ENCODE measurements around the gene MAD2L2.

Gene MAD2L2

DNA sequence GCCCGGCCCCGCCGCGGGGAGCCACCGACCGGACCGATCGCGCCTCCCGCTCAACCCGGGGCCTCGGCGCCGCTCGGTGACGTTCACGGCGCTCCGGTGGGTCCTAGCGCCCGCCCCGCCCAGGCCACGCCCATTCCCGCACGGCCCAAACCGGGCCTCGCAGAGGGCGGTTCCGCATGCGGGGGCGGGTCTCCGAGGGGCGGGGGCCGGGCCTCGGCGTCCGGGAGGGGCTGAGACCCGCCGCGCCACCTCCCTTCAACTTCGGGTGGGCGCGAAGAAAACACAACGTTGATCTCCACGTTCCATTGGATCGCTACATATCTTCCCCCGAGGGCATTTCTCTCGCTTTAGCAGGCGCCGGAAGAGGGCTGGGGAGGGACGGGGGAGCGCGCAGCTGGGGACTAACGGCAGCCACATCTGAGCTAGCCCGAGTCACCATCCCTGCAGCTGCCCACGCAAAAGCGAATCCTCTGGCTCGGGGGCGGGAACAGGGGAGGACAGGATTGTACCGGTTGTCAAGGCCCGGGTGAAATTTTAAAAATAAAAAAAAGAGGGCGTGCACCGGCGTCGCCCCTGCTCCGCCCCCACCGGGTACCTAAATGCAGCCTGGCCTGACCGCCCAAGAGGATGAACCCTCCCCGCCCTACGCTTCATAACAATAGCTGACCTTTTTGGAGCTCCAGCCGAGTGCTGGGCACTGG, at the start of gene MAD2L2:
TSS of gene MAD2L2 (minus strand) at position 78 of the 701 bp plus-strand sequence. CDS start 547 bp downstream, outside the sequence.
- no peaks in the 10 kb centered on the region for H4K20me1 ChIP-seq (ENCODE audit: low read depth, low read length)
- H3K27ac ChIP-seq (ENCODE audit: low read depth, low read length), result peak within 1 kb of the TSS; percentile 73
- TF ChIP-seq, protein P1, sequence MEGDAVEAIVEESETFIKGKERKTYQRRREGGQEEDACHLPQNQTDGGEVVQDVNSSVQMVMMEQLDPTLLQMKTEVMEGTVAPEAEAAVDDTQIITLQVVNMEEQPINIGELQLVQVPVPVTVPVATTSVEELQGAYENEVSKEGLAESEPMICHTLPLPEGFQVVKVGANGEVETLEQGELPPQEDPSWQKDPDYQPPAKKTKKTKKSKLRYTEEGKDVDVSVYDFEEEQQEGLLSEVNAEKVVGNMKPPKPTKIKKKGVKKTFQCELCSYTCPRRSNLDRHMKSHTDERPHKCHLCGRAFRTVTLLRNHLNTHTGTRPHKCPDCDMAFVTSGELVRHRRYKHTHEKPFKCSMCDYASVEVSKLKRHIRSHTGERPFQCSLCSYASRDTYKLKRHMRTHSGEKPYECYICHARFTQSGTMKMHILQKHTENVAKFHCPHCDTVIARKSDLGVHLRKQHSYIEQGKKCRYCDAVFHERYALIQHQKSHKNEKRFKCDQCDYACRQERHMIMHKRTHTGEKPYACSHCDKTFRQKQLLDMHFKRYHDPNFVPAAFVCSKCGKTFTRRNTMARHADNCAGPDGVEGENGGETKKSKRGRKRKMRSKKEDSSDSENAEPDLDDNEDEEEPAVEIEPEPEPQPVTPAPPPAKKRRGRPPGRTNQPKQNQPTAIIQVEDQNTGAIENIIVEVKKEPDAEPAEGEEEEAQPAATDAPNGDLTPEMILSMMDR (IDR thresholded peaks at IDR 0.05; ENCODE audit: insufficient read depth, low read length, poor library complexity, severe bottlenecking), result no peak
- no peak for TF ChIP-seq EZH2phosphoT487 (conservative IDR thresholded peaks at IDR 0.05; ENCODE audit: low read length)
- H2AFZ ChIP-seq (ENCODE audit: low read depth, low read length, severe bottlenecking), result peak within 1 kb of the TSS; percentile 98
- H3K4me2 ChIP-seq (ENCODE audit: low read depth, low read length, poor library complexity, severe bottlenecking), result peak within 1 kb of the TSS; percentile 83
- no peaks in the 10 kb centered on the region for H3K9me3 ChIP-seq (ENCODE audit: insufficient read depth, low read length)
- H3K36me3 ChIP-seq (ENCODE audit: low read length), result no peaks in the 10 kb centered on the region
- no peaks in the 10 kb centered on the region for H3K27me3 ChIP-seq (ENCODE audit: low read length)
- H3K9me2 ChIP-seq (replicated peaks; ENCODE audit: insufficient read depth, low read length), result no peaks in the 10 kb centered on the region
- H3K4me3 ChIP-seq (ENCODE audit: insufficient read depth, low read length, poor library complexity, severe bottlenecking), result peak within 1 kb of the TSS; percentile 92
- H3K9ac ChIP-seq (ENCODE audit: low read length), result peak within 1 kb of the TSS; percentile 83
- H3F3A ChIP-seq (ENCODE audit: insufficient read depth), result no peaks in the 10 kb centered on the region
- no peaks in the 10 kb centered on the region for H3K79me2 ChIP-seq (ENCODE audit: insufficient read depth, low read length)

DNA sequence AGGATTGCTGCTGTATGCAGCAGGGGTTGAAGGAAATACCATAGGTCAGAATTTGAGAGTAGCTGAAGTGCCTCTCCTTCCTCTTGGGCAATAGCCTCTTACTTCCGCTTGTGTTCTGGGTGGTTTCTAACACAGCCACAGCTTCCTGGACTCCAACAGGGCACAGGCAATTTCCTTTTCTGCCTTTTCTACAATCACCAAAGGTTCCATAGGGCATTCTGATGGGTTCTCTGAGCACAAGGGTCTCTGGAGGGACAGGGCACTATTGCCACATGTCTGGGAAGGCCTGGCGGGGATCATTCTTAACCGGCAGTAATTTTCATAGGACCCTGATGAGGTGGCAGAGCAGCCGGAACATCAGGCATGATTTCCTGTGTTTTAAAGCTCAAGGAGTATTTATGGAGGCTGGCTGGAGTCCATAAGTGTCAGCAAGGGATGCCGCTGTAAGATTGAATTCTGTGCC, 49.5 kb upstream of the MAD2L2 start:
- H3K79me2 ChIP-seq (ENCODE audit: insufficient read depth, low read length), result no peaks in the 10 kb centered on the region
- H3F3A ChIP-seq (ENCODE audit: insufficient read depth), result no peaks in the 10 kb centered on the region
- H3K9ac ChIP-seq (ENCODE audit: low read length), result no peak overlapping the region
- H2AFZ ChIP-seq (ENCODE audit: low read depth, low read length, severe bottlenecking), result peak overlapping the region; percentile 48
- TF ChIP-seq, protein P1 (IDR thresholded peaks at IDR 0.05; ENCODE audit: insufficient read depth, low read length, poor library complexity, severe bottlenecking), result no peak
- no peak for TF ChIP-seq EZH2phosphoT487 (conservative IDR thresholded peaks at IDR 0.05; ENCODE audit: low read length)
- H3K9me3 ChIP-seq (ENCODE audit: insufficient read depth, low read length), result no peaks in the 10 kb centered on the region
- H3K4me2 ChIP-seq (ENCODE audit: low read depth, low read length, poor library complexity, severe bottlenecking), result peak overlapping the region; percentile 16
- no peaks in the 10 kb centered on the region for H4K20me1 ChIP-seq (ENCODE audit: low read depth, low read length)
- no peaks in the 10 kb centered on the region for H3K27me3 ChIP-seq (ENCODE audit: low read length)
- no peak overlapping the region for H3K27ac ChIP-seq (ENCODE audit: low read depth, low read length)
- no peaks in the 10 kb centered on the region for H3K9me2 ChIP-seq (replicated peaks; ENCODE audit: insufficient read depth, low read length)
- H3K36me3 ChIP-seq (ENCODE audit: low read length), result no peaks in the 10 kb centered on the region
- H3K4me3 ChIP-seq (ENCODE audit: insufficient read depth, low read length, poor library complexity, severe bottlenecking), result no peak overlapping the region

DNA sequence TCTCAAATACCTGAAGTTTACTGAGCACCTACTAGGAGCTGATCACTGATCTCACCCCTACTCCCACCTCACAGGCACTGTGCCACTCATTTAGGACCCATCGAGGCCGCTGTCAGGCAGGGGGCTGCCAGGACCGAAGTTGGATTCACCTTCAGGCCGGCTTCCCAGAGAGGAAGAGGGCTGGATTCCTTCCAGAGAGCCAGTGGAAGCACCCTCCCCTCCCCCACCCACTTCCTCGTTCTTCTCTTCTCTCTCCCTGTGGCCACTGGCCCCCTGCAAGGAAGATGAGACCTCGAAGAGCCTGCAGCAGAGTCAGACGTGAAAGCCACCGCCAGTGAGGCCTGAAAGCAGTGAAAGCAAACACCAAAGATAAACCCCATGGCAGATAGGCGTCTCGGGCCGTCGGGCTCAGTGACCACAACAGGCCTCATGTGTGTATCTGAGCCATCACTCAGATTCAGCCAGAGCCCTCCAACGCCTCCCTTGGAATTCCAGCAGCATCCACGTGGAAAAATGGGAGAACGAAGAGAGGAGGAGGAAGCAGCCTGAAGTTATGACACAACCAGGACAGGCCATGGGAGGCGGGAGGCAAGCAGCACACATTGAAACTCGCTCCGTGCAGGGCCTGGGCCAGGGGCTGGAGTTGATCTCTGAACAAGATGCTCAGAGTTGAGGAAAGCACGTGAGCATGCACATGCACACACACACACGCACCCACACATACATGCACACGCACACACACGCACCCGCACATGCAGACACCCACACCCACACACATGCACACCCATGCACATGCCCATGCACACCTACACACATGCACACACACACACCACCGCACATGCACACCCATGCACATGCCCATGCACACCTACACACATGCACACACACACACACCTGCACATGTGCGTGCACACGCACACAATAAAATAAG, 48.8 kb upstream of the MAD2L2 start:
- no peak overlapping the region for H2AFZ ChIP-seq (ENCODE audit: low read depth, low read length, severe bottlenecking)

More for the DNA sequence above, 48.8 kb upstream of the MAD2L2 start:
- Histone ChIP-seq H3K9ac (ENCODE audit: low read length) (no peak overlapping the region), H3K9me2 (replicated peaks; ENCODE audit: insufficient read depth, low read length) (no peaks in the 10 kb centered on the region), H3K36me3 (ENCODE audit: low read length) (no peaks in the 10 kb centered on the region), H4K20me1 (ENCODE audit: low read depth, low read length) (no peaks in the 10 kb centered on the region), H3K9me3 (ENCODE audit: insufficient read depth, low read length) (no peaks in the 10 kb centered on the region), H3K27ac (ENCODE audit: low read depth, low read length) (no peak overlapping the region), H3K4me3 (ENCODE audit: insufficient read depth, low read length, poor library complexity, severe bottlenecking) (no peak overlapping the region), H3K79me2 (ENCODE audit: insufficient read depth, low read length) (no peaks in the 10 kb centered on the region), H3K4me2 (ENCODE audit: low read depth, low read length, poor library complexity, severe bottlenecking) (no peak overlapping the region), H3F3A (ENCODE audit: insufficient read depth) (no peaks in the 10 kb centered on the region), H3K27me3 (ENCODE audit: low read length) (no peaks in the 10 kb centered on the region)
- no peak for TF ChIP-seq EZH2phosphoT487 (conservative IDR thresholded peaks at IDR 0.05; ENCODE audit: low read length)
- TF ChIP-seq, protein P1 (IDR thresholded peaks at IDR 0.05; ENCODE audit: insufficient read depth, low read length, poor library complexity, severe bottlenecking), result no peak
